ENCODE measurements around the gene JMJD1C. TPM values are rescaled to one million over a fixed set of nuclear protein-coding genes. Genes with fewer than 3 reads are reported as not detected.
"Not testable (repeated sequence)": the region's sequence is repeated elsewhere in the genome, so short reads cannot be mapped to it uniquely, and the experiment has no call there.

The JMJD1C gene
- total RNA-seq, 1 experiment from 2014 or later, result 57.9 TPM

DNA sequence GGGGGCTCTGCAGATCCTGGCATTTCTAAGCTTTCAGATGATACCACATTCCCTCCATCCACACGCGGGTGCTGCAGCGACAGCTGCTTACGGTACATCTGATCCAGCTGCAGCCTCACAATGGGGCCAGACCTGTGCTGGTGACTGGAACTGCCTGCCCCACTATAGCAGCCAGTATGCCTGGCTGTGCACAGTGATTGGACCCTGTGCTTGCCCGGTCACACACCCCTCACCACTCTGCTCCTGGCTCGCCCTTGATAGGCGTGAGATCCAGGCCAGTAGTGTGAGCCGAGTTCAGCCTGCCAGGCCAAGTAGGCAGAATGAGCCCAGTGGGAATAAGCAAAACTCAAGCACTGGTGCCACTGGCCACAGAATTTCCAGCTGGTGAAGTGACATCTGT lies 167.8 kb downstream of the JMJD1C start:
- DNase-seq (ENCODE audit: low read depth), result no peak

DNA sequence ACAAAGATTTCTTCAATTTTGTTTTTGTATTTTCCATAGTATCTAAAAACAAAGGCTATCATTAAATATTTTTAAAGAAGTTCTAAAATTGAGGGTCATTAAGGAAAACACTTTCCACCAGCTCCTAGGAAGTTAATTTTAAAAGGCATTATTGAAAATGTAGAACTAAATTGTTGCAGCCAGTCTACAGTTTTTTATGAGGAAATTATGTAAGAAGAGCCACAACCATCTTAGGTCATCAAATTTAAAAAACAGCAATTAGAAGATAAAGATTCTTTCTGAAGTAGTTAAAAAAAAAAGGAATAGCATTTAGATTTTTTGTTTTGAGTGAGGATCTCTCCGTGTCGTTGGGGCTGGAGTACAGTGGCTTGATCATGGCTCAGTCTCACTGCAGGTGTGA lies 171.0 kb downstream of the JMJD1C start:
- no peak for DNase-seq (ENCODE audit: low read depth)

DNA sequence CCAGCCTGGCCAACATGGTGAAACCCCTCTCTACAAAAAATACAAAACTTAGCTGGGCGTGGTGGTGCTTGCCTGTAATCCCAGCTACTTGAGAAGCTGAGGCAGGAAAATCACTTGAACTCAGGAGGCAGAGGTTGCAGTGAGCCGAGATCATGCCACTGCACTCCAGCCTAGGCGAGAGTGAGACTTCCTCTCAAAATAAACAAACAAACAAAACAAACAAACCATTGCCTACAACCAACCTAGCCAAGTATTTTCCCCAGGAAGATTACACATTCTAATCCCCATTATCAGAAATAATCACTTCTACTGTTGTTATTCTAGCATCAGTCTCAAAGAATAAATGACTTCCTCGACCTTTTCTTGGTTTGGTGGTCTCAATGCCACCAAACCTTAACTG lies 172.9 kb downstream of the JMJD1C start:
- not testable (repeated sequence) for DNase-seq (ENCODE audit: low read depth)

DNA sequence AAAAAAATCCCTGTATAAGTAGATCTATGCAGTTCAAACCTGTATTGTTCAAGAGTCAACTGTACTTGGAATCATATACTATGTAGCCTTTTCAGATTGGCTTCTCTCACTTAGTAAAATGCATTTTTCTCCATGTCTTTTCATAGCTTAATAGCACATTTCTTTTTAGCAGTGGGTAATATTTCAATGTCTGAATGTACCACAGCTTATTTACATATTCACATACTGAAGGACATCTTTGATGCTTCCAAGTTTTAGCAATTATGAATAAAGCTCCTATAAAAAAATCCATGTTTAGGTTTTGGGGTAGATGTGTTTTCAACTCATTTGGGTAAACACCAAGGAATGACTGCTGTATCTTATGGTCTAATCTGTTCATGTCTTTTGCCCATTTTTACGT lies 177.6 kb downstream of the JMJD1C start:
- no peak for DNase-seq (ENCODE audit: low read depth)

DNA sequence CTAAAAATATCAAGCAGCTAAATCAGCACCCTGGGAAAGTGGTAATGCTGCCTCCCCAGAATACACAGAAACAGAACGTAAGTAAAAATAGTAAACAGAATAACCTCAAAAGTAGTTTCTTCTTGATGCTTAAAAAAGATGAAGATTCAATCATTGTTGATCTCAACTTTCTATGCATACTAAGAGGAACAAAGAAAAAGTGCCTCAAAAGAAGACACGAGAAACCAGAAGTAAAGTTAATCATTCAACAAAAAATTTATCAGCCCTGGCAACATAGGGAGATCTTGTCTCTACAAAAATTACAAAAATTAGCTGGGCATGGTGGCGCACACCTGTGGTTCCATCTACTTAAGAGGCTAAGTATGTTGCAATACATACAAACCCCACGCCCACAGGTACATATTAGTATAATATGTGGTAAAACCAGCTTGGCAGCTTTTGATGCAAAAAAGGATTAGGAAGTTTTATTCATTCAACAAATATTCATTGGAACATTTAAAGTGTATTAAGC lies 179.0 kb downstream of the JMJD1C start:
- no peak for DNase-seq (ENCODE audit: low read depth)

DNA sequence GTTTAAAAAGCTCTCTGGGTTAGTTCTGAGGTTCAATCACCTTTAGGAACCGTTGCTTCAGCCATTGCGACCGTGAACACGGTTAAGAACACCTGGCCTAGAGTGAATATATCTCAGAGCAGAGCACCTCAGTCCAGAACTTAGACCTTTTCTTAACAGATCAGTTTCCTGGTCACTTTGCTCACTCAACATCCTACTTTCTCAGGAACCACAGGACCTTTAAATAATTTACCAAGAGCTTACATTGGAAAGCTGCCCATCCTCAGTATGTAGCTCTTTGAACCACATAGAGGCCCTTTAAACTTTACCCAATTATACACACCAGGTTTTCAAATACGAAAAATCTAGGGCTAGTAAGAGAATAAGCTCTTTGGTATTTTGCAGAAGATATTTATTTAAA lies 179.4 kb downstream of the JMJD1C start:
- DNase-seq (ENCODE audit: low read depth), result no peak

DNA sequence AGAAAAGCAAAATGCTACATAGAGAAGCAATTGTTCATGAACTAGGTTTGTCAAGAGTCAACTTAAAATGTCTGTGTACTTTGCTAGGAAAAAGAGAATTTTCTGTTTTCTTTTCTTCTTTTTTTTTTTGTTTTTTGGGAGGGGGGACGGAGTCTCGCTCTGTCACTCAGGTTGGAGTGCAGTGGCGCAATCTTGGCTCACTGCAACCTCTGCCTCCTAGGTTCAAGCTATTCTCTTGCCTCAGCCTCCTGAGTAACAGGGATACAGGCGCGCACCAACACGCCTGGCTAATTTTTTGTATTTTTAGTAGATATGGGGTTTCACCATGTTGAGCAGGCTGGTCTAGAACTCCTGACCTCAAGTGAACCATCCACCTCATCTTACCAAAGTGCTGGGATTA lies 181.9 kb downstream of the JMJD1C start:
- not testable (repeated sequence) for DNase-seq (ENCODE audit: low read depth)

DNA sequence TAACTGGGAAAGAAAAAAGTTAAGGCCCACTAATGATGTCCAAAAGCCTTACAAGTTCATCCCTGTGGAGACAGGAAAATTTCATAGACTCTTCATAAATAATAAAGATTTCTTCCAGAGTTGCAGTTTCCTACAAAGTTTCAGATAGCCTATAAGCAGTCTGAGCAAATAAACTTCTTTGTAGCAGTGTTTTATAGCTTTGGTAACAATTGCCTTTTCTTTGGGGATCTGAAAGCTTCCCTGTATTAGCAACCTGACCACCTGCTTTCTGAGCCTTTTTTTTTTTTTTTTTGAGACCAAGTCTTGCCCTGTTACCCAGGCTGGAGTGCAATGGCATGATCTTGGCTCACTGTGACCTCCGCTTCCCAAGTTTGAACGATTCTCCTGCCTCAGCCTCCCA lies 182.7 kb downstream of the JMJD1C start:
- no peak for DNase-seq (ENCODE audit: low read depth)

DNA sequence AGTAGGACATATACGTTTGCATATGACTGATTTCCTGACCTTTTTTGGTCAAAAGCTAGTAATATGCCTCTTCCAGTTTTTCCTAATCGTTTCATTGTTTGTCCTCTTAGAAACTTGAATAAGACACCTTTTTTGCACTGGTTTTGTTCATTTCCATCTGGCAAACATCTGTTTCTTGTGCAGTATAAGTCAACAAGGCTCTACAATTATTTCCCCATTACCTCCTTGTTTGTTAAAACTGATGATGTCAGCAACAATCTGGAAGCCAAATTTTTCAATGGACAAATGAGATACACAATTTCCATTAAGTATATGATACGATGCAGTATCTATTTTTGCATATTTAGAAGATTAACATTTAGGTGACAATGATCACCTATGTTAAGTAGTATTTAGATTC lies 183.8 kb downstream of the JMJD1C start:
- DNase-seq (ENCODE audit: low read depth), result no peak

DNA sequence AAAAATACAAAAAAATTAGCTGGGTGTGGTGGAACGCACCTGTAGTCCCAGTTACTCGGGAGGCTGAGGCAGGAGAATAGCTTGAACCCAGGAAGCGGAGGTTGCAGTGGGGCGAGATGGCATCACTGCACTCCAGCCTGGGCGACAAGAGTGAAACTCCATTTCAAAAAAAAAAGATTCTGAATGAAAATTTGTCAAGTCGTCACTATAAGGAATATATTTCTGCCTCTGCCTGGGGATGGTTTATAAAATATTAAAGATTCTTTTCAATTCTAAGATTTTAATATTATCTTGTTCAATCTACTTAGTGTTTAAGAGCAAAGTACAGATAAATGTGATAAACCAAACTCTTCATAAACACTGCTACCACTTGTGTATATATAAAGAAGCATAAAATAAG lies 185.4 kb downstream of the JMJD1C start:
- no peak for DNase-seq (ENCODE audit: low read depth)

DNA sequence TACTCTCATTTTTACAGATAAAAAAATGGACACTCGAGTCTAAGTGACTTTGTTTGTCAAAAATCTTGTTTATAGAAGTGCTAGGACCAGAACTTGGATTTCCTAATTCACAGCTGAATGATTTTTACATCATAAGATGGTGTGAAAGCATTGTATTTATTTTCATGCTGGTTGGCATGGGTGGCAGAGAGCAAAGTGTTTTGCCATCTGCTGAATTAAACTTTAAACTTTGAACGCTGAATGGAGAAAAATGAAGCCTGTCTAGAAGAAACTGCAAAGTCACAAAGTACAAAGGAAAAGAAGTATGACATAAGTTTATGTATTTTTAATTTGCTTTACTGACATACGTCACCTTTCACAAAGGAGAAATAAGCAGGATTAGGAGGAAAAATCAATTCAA lies 190.7 kb downstream of the JMJD1C start:
- no peak for DNase-seq (ENCODE audit: low read depth)

DNA sequence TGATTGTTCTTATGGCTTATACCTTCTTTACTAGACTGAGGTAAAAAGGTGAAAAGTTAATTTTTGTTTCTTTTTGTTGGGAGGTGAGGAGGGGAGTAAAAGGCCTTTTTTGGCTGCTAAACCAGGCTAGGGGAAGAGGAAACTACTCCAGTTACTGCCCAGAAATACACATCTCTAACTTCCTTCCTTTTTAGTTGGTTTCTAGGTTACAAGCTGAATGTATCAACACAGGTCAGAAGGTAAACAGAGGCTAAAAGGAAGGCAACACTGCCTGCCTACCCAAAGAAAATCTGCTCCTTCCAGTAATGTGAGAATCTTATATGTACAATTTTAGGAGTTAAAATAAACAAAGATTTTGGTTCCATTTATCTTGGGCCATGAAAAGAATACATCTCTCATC lies 192.2 kb downstream of the JMJD1C start:
- DNase-seq (ENCODE audit: low read depth), result no peak

DNA sequence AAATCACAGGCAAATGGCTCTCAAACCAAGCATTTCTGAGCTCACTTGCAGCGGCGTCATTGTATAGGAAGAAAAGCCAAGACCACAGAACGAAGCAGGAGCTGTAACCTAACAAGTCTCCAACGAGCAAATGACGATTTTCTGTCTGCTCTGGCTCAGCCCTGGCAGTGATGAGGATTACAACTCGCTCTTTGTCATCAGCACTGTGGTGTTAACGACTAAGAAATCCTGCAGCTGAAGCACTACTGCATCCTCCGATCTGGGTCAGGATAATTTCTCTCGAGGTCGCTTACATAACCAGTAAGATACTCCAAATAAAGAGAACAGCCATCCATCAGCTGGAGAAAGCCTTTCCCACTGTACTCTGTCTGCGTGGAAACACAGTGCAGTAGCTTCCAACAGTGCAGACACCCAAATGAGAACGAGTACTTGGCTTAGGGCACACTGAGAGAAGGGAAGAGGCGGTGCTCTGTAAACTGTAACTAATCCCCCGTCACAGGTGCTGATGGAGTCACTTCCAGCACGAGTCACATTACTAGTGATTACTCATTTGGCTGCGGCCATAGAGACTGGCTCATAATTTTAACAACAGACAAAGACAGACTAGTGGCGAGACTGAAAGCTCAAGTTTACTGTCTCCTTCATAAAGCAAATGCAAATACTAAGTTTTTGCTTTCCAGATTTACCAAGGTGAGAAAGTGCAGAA lies 196.8 kb downstream of the JMJD1C start:
- peak; percentile 91 for DNase-seq (ENCODE audit: low read depth)

DNA sequence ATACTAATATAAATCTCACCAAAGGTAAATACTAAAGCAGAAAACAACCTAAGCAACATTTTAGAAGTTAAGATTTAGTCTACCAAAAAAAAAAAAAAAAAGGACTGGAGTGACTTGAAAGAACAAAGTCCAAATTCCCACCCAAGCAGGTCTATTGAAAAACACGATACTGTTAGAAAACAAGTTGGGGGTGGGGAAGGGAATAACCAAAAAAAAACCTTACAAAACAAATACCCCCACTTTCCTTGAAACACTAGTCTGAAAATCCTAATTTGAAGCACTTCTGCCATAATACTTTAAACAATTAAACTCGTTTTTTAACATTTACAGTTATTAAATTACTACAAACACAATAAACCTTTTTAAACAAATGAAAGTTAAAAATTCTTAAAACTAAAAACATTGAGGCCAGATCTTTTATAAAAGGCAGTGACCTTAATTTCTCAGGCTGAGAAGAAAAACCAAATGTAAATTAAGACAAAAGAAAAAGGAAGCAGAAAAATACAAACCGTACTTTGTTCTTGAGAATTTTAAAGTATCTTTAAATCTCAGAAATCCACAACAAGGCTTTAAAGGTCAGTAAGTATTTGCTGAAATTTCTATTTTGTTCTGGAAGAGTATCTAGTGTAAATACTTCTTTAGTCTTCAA lies 197.5 kb downstream of the JMJD1C start:
- DNase-seq (ENCODE audit: low read depth), result peak; percentile 3

DNA sequence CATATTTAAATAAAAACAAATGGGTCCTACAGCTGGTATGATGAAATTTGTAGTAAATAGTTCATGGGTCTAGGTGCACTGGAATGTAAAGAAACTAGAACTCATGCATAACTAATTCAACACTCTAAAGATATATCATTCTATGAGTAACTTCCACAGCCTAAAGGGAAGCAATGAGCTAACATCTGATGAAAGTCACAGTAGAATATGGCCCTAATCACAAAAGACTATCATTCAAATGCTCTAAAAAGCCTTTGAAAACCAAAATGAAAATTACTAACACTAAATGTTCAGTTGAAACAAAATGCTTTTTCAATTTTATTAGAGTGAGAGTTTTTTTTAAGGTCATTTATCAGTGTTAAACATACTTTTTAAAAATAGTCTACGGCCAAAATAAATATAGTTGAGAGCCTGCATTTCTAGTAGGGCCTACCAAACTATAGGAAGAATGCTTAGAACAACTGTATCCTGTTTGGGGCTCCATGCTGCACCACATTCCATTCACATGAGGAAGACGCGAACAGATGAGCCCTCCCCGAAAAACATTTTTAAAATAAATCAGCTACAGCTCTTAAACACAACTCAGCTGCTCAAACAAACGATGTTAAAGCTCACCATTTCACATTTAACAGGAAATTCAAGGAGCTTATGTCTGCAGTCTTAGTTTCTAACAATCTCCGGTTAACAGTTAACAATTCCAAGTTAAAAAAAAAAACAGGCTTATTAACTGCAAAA lies 198.2 kb downstream of the JMJD1C start:
- peak; percentile 71 for DNase-seq (ENCODE audit: low read depth)

DNA sequence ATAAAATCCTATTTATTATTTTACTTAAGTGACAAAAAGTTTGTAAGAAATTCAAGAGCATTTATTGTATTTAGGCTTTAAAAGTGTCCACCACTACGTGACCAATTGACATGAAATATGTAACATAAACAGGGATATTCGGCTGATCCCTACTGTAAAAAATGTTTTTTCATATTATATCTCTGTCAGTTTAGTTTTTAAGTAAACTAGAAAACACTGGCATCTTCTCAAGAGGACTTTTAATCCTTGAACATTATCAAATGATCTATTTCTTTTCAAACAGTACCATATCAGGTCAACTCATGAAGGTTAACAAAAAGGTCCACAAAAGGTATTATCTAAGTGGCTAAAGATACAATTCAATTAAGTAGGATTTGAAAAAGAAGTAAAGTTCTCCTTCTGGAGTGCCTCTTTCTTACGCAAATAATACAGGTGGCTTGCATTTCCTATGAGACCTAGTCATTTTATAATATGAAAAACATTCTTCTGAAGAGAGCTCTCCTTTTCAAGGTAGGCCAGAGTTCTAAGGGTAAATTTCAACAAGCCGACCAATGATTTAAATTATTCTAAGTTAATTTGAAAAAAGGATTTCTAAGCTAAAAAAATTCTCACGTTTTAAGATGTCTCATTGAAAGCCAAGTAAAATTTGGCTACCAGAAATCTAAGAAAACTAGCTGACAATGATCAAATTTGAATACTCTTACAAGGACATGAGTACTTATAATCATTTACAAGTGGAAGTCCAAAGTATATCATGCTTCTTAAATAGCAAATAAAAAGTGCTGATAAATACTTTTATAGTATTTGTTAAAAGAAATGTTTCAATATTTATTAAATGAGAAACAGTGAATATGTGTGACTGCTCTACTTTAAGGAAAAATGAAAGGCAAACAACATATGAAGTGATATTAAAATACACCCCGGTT lies 199.1 kb downstream of the JMJD1C start:
- no peak for DNase-seq (ENCODE audit: low read depth)

DNA sequence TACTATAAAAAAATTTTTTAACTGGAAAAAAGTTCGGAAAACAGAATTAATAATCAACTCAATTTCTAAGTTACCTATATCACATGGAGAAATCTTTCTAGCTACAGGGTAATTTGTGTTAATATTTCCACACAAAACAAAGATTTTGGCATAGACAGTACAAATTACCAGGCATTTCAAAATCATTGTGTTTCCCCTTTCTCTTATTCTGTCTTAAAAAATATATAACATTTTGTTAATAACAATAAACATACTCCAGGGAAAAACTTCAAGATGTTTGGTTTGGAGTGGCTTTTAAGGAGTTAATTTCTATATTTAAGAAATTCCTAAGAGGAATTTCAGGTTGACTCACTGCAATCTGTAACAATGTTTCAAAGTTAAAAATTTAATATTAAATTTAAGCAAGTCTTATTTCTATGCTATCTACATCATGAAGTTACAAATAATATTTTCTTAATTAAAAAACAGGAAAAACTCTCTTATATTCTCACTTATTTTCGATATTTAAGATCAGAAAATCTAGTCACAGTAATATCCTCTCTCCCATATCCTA lies 200.0 kb downstream of the JMJD1C start:
- no peak for DNase-seq (ENCODE audit: low read depth)

DNA sequence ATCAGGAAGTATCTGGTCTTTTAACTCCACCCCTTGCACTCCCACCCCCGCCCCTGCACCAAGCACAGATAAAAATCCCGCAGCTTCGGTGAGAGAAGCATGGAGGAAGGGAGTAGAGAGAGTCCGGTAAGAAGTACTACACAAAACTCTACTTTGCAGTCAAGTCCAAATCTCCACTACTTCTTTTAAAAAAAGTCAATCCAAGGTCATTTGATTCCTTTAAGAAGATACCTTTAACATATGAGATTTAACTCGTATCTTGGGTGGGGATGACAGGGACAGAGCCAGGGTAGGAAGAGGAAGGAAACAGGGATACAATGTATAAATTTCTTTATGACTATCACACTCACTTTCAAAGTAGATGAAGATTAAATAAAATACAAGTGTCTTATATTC lies 200.6 kb downstream of the JMJD1C start:
- DNase-seq (ENCODE audit: low read depth), result peak; percentile 45

DNA sequence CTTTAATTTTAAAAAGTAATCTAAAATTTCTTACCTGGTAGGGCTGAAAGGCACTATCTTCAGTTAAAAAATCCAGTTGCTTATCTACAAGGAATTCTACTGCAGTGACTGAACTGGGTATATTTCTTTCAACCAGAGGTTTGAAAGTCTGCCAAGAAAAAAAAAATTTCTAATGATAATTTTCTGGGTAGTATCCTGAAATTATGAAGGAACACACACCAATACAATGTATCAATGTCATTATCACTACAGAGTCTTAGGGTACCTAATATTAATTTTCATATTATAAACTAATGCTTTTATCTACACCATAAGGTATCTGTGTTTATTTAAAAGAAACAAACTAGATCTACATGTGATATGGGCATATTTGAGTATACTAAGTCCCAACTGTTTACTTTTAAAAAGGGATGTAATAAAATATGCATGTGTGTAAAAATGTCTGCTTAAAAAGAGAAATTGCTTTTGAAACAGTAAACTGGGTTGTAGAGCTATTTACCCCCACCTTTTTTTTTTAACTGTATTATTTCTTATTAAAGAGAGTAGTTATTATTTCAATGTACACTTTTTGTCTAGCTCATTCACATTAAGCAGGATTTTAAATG lies 201.1 kb downstream of the JMJD1C start:
- no peak for DNase-seq (ENCODE audit: low read depth)

DNA sequence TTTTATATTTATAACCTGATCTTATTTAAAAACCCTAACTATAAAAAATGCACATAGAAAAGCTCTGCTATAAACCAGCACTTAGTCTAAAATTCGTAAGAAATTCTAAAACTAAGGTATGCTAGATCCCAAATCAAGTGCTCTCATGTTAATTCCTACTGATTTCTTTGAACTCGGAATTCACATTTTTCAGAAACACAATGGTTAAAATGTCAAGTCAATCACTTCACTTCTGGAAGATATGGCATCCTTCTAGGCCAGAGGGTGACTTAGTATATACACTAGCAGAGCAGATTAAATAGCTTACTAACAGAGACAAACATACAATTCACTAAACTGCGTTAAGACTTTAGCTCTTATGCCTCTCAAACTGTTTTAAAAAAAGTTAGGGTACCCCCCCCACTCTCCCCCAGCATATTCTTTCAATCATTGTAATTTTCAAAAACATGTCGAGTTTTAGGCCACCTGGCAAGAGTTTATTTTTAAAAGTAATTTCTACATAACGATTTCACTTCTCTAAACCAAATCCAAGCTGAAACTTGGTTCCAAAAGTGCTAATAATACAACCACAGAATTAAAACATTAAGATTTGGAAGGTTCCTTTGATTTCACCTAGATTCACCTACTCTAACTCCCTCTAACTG lies 203.2 kb downstream of the JMJD1C start:
- DNase-seq (ENCODE audit: low read depth), result no peak

Data from Daoy (cell line).